ENCODE data around the gene FRMPD2. TPM values are rescaled to one million over a fixed set of nuclear protein-coding genes. Genes with fewer than 3 reads are reported as not detected.

Gene FRMPD2
- total RNA-seq, 1 experiment from 2014 or later = 1.3 TPM

DNA sequence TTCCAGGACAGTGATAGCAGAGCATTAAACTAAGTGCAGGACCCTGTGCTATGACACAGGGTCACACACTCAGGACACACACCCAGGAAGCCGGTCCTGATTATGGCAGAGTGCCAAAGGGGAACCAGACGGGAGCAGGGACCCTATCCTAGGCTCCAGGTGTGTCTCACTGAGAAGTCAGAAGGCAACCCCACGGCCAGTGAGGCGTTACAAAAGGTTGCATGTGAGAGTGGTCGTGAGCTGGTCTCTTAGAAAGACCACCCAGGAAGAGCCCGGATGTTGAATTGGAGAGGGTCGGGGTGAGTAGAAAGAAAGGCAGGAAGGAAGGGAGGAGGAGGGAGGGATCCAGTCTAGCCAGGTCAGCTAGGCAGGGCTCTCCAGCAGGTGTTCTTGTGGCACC is 31.0 kb downstream of the FRMPD2 start:
- H3K36me3 Mint-ChIP-seq (ENCODE audit: insufficient read depth, unreplicated experiment) = no peaks in the 10 kb centered on the region
- no peaks in the 10 kb centered on the region for H3K9me3 Mint-ChIP-seq (ENCODE audit: unreplicated experiment)
- no peaks in the 10 kb centered on the region for H3K4me1 Mint-ChIP-seq (ENCODE audit: insufficient read depth, unreplicated experiment)
- no TSS peak for BruUV-seq (replicated peaks)
- TF ChIP-seq, protein P1, sequence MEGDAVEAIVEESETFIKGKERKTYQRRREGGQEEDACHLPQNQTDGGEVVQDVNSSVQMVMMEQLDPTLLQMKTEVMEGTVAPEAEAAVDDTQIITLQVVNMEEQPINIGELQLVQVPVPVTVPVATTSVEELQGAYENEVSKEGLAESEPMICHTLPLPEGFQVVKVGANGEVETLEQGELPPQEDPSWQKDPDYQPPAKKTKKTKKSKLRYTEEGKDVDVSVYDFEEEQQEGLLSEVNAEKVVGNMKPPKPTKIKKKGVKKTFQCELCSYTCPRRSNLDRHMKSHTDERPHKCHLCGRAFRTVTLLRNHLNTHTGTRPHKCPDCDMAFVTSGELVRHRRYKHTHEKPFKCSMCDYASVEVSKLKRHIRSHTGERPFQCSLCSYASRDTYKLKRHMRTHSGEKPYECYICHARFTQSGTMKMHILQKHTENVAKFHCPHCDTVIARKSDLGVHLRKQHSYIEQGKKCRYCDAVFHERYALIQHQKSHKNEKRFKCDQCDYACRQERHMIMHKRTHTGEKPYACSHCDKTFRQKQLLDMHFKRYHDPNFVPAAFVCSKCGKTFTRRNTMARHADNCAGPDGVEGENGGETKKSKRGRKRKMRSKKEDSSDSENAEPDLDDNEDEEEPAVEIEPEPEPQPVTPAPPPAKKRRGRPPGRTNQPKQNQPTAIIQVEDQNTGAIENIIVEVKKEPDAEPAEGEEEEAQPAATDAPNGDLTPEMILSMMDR (IDR thresholded peaks at IDR 0.05; ENCODE audit: unreplicated experiment) = no peak
- peak overlapping the region; percentile 57 for H3K27ac Mint-ChIP-seq (ENCODE audit: low read depth, unreplicated experiment)
- no peak for DNase-seq (ENCODE audit: unreplicated experiment)
- no peak overlapping the region for H3K4me3 Mint-ChIP-seq (ENCODE audit: unreplicated experiment)
- CTCF ChIA-PET = interaction anchor here (1.2 kb wide), 2 partner anchors 9 to 44 kb away, joined by 3 read pairs; no protein-coding TSS in a partner anchor
- POLR2A ChIA-PET = no interaction called here
- intact Hi-C loops (cut with micrococcal nuclease) = no loop called here
- peaks cover 14% of the 10 kb centered on the region for H3K27me3 Mint-ChIP-seq (ENCODE audit: insufficient read depth, unreplicated experiment)

DNA sequence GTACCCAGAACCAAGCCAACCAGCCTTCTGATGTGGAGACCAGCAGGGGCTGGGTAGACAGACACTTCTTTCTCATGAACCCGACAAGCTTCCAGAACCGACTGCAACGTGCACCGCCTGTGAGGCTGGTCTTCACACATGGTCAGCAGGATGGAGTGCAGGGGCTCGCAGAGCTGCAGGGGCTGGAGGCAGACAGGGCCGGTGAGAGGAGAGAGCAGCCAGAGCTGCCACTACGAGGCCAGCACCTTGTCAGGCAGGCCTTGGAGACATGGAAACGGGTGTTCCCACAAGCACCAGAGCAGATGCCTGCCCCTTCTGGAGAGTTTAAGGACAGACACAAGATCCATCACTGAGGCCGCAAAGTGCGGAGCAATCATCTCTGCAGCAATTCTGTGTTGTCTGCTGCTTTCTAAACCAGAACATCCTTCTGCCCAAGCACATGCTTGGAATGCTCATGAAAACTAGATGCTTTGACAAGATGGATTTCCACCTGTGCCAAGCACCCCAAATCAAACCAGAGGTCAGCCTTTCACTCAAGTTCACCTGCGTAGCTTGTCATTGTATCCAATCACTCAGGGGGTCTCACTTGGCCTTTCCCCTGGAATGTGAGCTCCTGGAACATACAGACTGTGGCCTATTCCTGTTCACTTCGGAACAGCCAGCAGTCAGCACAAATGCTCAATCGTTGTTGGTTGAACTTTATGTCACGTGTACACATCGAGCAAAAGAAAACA is 32.2 kb downstream of the FRMPD2 start:
- TF ChIP-seq, protein P1 (IDR thresholded peaks at IDR 0.05; ENCODE audit: unreplicated experiment) = no peak
- Mint-ChIP-seq H3K4me3 (ENCODE audit: unreplicated experiment) (no peak overlapping the region), H3K27ac (ENCODE audit: low read depth, unreplicated experiment) (no peak overlapping the region), H3K36me3 (ENCODE audit: insufficient read depth, unreplicated experiment) (no peaks in the 10 kb centered on the region), H3K9me3 (ENCODE audit: unreplicated experiment) (no peaks in the 10 kb centered on the region), H3K27me3 (ENCODE audit: insufficient read depth, unreplicated experiment) (peaks cover 14% of the 10 kb centered on the region), H3K4me1 (ENCODE audit: insufficient read depth, unreplicated experiment) (no peaks in the 10 kb centered on the region)
- intact Hi-C loops (cut with micrococcal nuclease) = no loop called here
- no TSS peak for BruUV-seq (replicated peaks)
- ChIA-PET POLR2A (no interaction called here), CTCF (interaction anchor here (0.6 kb wide), 1 partner anchor 49 kb away, joined by 3 read pairs; no protein-coding TSS in a partner anchor)
- no peak for DNase-seq (ENCODE audit: unreplicated experiment)

DNA sequence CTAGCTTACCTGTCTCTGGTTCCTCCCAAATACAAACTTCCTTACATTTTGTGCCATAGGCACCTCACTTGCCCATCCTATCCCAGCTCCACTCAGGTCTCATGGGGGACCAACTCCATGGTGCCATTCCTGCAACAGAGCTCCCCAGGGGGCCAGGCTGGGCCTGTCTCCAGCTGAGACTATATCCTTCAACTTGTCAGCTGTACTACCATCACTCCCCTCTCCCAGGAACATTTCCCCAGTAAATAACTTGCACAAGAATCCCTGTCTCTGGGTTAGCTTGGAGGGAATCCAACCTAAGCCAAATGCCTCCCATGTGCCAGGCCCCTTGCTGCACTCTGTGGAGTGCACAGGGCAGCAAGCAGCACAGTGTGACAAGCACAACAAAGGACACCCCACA is 33.2 kb downstream of the FRMPD2 start:
- TF ChIP-seq, protein P1 (IDR thresholded peaks at IDR 0.05; ENCODE audit: unreplicated experiment) = no peak
- H3K27ac Mint-ChIP-seq (ENCODE audit: low read depth, unreplicated experiment) = no peak overlapping the region
- H3K27me3 Mint-ChIP-seq (ENCODE audit: insufficient read depth, unreplicated experiment) = peaks cover 14% of the 10 kb centered on the region
- BruUV-seq (replicated peaks) = no TSS peak
- no peaks in the 10 kb centered on the region for H3K9me3 Mint-ChIP-seq (ENCODE audit: unreplicated experiment)
- intact Hi-C loops (cut with micrococcal nuclease) = no loop called here
- CTCF ChIA-PET = no interaction called here
- DNase-seq (ENCODE audit: unreplicated experiment) = no peak
- H3K4me3 Mint-ChIP-seq (ENCODE audit: unreplicated experiment) = no peak overlapping the region
- POLR2A ChIA-PET = no interaction called here
- no peaks in the 10 kb centered on the region for H3K4me1 Mint-ChIP-seq (ENCODE audit: insufficient read depth, unreplicated experiment)
- no peaks in the 10 kb centered on the region for H3K36me3 Mint-ChIP-seq (ENCODE audit: insufficient read depth, unreplicated experiment)

DNA sequence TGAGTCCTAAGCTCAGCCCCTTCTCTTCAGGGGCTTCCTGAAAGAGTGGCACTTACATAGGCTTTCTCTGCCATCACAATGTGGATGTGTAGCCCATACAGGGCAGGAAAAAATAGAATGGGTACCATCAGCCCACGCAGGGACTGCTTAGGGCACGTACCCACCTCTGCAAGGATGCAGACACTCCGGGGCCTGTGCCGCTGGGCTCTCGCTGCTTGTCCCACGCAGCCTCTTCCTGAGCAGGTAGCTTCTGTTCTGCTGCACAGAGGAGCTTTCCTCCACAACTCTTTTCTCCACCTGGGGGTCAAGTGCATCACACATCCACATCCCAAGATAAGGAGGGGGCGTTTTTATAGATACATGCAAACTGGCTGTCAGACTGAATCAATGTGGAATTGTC is 34.3 kb downstream of the FRMPD2 start:
- TF ChIP-seq, protein P1 (IDR thresholded peaks at IDR 0.05; ENCODE audit: unreplicated experiment) = no peak
- H3K4me3 Mint-ChIP-seq (ENCODE audit: unreplicated experiment) = no peak overlapping the region
- POLR2A ChIA-PET = no interaction called here
- no peaks in the 10 kb centered on the region for H3K4me1 Mint-ChIP-seq (ENCODE audit: insufficient read depth, unreplicated experiment)
- intact Hi-C loops (cut with micrococcal nuclease) = no loop called here
- H3K27me3 Mint-ChIP-seq (ENCODE audit: insufficient read depth, unreplicated experiment) = peaks cover 14% of the 10 kb centered on the region
- H3K9me3 Mint-ChIP-seq (ENCODE audit: unreplicated experiment) = no peaks in the 10 kb centered on the region
- H3K27ac Mint-ChIP-seq (ENCODE audit: low read depth, unreplicated experiment) = no peak overlapping the region
- BruUV-seq (replicated peaks) = no TSS peak
- CTCF ChIA-PET = no interaction called here
- H3K36me3 Mint-ChIP-seq (ENCODE audit: insufficient read depth, unreplicated experiment) = no peaks in the 10 kb centered on the region
- no peak for DNase-seq (ENCODE audit: unreplicated experiment)

Data from MCF 10A (cell line).